GM19468 (cell line): ENCODE results near the gene CDC42BPA.
"Not testable (repeated sequence)": the region's sequence is repeated elsewhere in the genome, so short reads cannot be mapped to it uniquely, and the experiment has no call there.

Source experiments
- ATAC-seq: cut with Tn5 transposase; IDR thresholded peaks from one replicate; pipeline ENCODE4 v1.9.1; 2021; ENCODE audit warnings: mild to moderate bottlenecking, moderate library complexity, moderate number of reproducible peaks; ENCODE audit not compliant: unreplicated experiment; ENCODE audit errors: extremely low read depth

Gene CDC42BPA

DNA sequence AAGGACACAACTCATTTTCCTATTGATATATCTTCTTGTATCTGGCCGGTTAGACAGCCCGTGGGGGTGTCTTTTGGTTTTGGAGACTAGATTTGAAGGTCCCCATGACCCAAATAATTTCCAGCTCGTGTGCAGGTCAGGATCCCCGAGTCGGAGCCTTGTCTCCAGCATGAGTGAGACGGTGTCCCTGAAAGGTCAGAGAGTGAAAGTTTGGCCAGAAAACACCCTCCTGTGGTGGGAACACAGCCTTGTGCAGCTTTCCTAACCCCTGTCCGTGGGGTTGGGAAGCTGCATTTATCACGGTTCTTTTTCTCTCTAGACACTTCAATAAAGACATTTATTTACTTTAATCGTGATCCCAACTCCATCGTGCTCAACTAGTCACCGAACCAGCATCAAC lies 360.6 kb downstream of the CDC42BPA start:
- no peak for ATAC-seq

DNA sequence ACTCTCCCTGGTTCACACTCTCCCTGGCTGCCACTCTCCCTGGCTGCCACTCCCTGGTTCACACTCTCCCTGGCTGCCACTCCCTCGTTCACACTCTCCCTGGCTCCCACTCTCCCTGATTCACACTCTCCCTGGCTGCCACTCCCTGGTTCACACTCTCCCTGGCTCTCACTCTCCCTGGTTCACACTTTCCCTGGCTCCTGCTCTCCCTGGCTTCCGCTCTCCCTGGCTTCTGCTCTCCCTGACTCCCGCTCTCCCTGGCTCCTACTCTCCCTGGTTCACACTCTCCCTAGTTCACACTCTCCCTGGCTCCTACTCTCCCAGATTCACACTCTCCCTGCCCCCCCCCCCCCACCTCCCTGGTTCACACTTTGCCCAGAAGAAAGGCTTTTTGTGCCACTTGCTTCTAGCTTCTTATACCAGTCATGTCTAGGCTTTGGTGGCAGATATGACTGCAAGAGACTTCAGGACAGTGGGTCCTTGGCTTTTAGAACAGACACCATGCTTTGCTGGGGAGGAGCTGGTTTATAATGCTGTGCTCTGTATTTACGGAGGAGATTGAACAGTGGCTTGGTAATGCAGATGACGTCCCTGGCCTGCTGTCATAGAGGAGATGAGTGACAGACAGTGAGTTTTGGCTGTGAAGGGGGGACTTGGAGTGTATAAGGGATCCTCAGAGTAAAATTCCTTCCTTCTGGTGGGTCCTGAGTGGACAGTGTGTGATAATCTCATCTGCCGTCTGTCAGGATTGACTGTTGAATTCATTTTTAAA lies 361.2 kb downstream of the CDC42BPA start:
- ATAC-seq, result no peak

DNA sequence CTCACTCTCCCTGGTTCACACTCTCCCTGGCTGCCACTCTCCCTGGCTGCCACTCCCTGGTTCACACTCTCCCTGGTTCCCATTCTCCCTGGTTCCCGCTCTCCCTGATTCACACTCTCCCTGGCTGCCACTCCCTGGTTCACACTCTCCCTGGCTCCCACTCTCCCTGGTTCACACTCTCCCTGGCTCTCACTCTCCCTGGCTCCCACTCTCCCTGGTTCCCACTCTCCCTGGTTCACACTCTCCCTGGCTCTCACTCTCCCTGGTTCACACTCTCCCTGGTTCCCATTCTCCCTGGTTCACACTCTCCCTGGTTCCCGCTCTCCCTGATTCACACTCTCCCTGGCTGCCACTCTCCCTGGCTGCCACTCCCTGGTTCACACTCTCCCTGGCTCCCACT lies 362.4 kb downstream of the CDC42BPA start:
- not testable (repeated sequence) for ATAC-seq

GRCh38 chr1:226954777-226955176 lies 363.5 kb downstream of the CDC42BPA start:
- ATAC-seq, result no peak

- ATAC-seq, result no peak
Measured at GRCh38 chr1:226954337-226954736, 364.0 kb downstream of the CDC42BPA start.

DNA sequence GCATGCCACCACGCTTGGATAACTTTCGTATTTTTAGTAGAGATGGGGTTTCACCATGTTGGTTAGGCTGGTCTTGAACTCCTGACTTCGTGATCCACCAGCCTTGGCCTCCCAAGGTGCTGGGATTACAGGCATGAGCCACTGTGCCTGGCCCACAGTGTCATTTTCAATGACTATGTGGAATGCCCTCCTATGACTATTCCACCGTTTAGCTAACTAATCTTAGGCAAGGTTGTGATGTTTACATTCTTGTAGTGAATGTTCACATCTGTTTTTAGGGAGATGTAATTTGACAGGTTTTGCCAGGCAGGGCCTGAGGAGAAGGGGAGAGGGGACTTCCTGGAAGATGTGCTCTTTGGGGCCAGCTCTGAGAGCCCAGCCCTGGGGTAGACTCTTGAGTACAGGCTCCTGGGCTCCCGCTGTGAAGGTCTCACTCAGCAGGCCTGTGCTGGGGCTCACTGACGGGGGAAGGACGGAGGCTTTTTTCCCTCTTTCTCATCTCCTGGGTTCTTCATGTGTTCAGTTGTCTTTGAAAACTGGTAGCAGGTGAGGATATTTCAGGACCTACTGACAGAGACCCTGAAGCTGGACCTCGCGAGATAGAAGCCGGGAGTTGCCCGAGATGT lies 365.0 kb downstream of the CDC42BPA start:
- no peak for ATAC-seq

DNA sequence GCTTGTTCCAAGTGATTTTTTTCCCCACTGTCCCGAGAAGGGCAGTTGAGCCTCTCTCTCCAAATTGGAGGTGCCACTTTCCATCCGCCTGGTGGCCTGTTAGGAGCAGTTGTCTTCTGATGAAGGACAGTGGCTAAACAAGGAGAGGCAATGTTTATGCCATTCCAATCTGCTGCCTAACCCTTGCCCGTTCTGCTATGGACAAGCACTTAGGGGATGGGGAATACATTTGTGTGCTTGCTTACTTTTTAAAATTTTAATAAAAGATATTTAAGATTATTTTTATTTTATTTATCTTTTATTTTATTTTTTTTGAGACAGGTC lies 366.2 kb downstream of the CDC42BPA start:
- no peak for ATAC-seq

DNA sequence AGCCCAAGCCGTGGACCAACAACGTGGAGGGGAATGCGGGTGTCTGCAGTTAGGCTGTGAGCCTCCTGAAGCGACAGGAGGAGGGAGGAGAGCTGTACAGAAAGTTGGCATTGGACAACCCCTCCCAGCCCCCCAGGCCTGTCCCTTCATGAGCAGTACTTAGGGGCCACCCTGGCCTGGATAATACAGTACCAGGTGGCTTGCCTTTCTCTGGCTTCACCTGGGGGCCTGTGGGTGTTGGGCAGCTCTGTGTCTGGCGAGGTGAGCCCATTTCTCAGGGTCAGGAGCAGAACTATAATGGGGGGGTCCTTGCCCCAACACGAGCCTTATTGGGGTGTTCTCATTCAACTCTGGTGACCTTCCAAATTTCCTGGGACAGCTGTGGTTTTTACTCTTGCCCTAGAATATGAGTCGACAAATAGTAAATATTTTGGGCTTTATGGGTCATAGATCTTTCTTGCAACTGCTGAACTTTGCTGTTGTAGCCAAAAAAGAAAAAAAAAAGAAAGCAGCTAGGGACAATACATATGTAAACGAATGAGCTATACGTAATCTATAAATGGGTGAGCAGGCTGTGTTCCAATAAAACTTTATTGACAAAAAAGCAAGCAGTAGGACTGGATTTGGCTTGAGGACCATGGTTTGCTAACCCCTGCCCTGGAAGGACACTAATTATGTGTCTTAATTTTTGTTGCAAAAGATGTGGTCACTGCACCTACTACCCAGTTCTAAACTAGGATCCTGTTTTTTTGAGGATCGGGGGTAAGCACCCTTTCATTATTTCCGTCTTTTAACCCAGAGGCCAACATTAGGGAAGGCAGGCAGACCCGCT lies 366.8 kb downstream of the CDC42BPA start:
- no peak for ATAC-seq

- no peak for ATAC-seq
Measured at GRCh38 chr1:226950871-226951270, 367.4 kb downstream of the CDC42BPA start.

DNA sequence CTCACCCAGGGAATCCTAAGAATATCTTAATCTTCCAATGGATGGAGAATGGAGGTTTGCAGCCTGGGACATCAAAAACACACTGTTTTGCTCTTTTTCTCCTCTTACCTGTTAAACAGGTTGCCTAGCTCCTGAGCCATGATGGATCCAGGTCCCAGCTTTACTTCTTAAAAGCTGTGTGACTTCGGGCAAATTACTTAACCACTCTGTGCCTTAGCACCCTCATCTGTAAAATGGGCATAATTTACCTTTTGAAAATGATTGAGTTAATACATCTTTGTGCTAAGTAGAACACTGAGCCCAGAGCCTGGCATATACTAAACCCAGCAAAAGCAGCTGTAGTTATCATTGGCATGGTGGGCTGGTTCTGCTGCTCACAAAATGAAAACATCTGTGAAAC lies 368.0 kb downstream of the CDC42BPA start:
- ATAC-seq, result no peak

DNA sequence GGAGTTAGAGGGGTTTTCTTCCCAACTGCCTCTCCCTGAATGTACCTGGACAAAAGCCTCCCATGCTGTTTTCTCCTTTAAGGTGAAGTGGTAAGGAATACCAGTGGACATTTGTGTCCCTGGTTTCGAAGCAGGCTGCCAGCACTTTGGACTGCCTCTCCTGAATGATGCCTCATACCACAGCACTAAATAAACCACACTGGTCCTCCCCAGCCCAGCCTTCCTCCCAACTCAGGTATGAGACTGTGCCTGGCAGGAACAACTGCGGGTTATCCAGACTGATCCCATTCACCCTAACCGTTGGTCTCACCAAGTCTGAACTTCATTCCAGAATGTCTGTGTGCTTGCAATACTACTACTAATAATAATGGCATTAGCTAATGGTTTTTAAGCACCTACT lies 368.9 kb downstream of the CDC42BPA start:
- ATAC-seq, result no peak

DNA sequence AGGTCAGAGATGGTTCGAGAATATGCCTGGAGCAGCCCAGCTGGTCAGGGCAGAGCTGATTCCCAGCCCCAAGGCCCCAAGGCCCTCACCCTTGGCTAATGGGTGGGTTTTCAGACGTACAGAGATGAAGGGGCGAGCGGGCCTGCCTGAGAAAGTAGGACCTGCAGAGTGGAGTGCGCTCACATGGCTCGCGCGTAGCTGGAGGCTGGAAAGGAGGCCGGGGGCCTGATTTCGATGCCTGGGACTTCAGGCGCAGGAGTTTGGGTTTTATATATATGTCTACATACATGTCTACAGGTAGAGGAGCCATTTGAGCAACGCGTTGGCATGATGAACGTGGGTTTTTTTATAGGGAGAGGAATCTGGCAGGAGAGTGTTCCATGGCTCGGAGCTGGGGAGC lies 369.3 kb downstream of the CDC42BPA start:
- no peak for ATAC-seq

DNA sequence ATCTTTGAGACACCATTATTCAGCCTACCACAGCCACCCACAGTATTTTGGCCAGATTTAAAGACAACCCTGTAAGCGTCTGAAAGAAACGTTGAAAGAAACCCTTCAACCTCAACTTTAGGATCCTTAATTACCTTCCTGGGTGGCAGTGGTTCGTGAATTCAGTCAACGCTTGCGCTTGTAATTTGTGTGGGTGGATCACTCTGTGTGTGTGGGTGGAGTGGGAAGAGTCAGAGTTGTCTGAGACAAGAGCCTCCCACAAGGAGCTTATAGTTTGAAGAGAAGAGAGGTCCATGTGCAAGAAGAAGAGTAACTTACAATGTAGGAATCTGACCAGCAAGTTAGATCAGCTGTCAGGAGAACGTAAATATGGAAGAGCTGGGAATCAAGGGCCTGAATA lies 369.8 kb downstream of the CDC42BPA start:
- ATAC-seq, result no peak

DNA sequence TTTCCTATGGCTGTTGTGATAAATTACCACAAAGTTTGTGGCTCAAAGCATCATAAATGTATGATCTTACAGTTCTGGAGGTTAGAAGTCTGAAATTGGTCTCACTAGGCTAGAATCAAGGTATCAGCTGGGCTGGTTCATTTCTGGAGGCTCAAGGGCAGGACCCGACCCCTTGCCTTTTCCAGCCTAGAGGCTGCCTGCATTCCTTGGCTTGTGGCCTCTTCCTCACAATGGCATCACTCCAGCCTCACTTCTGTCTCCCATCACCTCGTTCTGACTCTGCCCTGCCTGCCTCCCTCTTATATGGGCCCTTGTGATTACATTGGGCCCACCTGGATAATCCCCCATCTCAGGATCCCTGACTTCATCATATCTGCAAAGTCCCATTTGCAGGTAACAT lies 370.2 kb downstream of the CDC42BPA start:
- no peak for ATAC-seq

GRCh38 chr1:226946841-226947240 lies 371.5 kb downstream of the CDC42BPA start:
- ATAC-seq, result no peak

DNA sequence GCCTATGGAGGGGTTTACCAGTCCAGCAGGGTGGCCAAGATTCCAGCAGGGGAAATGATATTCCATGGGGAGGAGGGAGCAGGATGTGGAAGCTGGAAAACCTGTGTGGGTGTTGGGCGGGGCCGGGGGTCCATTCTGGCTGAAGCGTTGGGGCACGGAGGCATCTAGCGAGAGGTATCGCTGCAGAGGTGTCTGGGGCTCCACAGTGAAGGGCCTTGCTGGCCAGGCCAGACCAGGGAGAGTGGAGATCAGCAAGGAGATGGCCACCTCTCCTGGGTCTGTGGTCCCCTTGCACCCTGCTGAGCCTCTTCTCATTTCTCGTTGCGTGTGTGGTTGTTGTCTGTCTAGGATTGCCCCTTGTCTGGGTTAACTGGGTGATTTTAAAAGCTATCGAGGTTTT lies 372.0 kb downstream of the CDC42BPA start:
- no peak for ATAC-seq

GRCh38 chr1:226945858-226946245 lies 372.4 kb downstream of the CDC42BPA start:
- ATAC-seq, result no peak

- no peak for ATAC-seq
Measured at GRCh38 chr1:226945106-226945857, 373.0 kb downstream of the CDC42BPA start.

- ATAC-seq, result no peak
Measured at GRCh38 chr1:226943927-226944326, 374.4 kb downstream of the CDC42BPA start.

- ATAC-seq, result no peak
Measured at GRCh38 chr1:226943156-226943555, 375.1 kb downstream of the CDC42BPA start.

GRCh38 chr1:226942392-226942791 lies 375.9 kb downstream of the CDC42BPA start:
- ATAC-seq, result no peak
